Central memory CD4-positive, alpha-beta T cell (primary cell): ENCODE results near the gene CCL4.
"Not testable (repeated sequence)": the region's sequence is repeated elsewhere in the genome, so short reads cannot be mapped to it uniquely, and the experiment has no call there.

ENCODE experiments used
- DNase-seq: peaks from one replicate; pipeline ENCODE4 v3.0.0; 2022

Gene CCL4

DNA sequence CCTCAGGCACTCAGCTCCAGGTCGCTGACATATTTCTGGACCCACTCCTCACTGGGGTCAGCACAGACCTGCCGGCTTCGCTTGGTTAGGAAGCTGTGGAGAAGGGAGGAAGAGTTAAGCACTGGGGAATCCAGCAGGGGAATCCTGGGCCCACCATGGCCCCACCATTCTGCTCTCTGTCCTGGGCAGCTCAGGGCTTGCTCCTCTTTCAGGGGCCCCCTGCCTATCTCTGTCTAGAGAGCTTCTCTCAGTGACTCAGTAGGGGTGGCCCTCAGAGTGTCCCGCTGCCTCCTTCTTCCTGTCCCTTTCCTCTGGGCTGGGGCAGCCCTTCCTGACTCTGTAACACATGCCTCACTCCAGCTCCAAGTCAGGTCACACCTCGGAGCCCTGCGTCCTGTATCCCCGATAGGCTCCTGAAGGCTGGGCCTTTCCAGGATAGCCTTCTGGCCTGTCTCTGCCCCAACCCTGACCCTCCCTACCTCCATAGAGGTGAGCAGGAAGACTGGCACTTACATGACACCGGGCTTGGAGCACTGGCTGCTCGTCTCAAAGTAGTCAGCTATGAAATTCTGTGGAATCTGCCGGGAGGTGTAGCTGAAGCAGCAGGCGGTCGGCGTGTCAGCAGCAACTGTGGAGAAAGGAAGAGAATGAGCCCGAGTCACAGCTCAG, 14.8 kb upstream of the CCL4 start:
- no peak for DNase-seq

DNA sequence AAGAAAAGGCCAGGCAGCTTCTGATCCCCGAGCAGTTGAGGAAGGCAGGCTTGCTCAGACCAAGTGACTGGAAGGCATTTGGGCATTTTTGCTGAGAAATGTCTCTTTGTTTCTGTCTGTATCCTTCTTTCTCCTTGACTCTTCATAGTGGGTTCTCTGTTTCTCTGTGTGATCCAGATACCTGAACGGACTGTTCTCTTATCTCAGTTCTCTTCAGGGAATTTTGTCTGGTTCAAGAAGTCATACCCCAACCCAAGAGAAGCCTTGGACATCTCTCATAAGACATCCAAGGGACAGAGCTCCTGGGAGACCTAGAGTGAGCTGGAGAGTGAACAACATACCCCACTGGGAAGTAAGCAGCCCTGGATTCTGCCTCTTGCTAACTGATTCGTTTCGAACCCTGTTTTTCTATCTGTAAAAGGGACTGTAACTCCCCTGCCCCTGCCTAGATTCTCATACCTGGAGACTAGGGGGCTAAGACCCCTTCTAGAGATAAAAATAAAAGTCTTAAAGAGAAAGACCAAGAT, 14.2 kb upstream of the CCL4 start:
- DNase-seq, result no peak

DNA sequence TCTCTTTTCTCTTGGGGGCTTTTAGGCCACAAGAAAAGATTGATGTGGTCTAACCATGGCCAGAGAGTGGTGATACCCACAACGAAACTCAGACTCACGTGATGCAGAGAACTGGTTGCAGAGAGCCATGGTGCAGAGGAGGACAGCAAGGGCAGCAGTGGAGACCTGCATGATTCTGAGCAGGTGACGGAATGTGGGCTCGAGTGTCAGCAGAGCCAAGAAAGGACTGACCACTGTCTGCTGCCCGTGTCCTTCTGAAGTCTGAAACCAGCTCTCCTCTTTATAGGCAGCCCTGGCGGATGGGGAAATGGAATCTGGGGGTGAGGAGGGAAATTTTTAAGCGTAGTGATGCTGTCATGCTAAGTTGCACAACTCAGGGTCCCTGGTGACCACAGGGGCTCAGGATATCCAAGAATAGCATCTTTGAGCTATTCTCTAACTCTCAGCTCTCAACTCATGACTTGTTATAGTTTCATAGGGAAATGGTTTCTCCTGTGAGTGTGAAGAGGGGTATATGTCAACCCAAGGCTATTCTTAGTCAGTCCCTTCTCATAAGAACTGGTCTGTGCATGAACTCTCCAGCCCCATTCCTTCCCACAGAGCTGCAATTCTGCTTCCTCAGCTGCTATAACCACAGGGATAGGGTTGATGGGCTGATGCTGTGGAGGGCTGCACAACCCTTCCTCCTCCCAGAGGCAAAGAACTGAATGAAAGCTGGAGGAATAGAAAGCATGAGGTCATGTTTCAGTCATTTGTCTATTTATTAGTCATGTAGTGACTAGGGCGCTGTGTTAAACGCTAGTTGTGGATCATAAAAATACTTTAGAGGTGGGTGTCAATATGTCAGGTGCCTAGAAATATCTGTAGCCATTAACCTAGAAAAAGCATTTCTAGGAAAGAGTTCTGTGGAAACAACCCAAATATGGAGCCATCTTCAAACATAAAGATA, 13.5 kb upstream of the CCL4 start, which contains the start of gene CCL3:
CCL3 (minus strand) TSS at position 256 of the 949 bp plus-strand sequence; CDS start at position 171, 85 bp downstream.
- DNase-seq, result no peak

GRCh38 chr17:36092230-36092629, 11.4 kb upstream of the CCL4 start:
- no peak for DNase-seq

GRCh38 chr17:36092715-36093114, 10.9 kb upstream of the CCL4 start:
- DNase-seq, result not testable (repeated sequence)

GRCh38 chr17:36094232-36094631, 9.4 kb upstream of the CCL4 start:
- DNase-seq, result no peak

- DNase-seq, result no peak
Measured at GRCh38 chr17:36094746-36095145, 8.9 kb upstream of the CCL4 start.

- DNase-seq, result no peak
Measured at GRCh38 chr17:36095992-36096391, 7.6 kb upstream of the CCL4 start.

- not testable (repeated sequence) for DNase-seq
Measured at GRCh38 chr17:36099004-36099403, 4.6 kb upstream of the CCL4 start.

DNA sequence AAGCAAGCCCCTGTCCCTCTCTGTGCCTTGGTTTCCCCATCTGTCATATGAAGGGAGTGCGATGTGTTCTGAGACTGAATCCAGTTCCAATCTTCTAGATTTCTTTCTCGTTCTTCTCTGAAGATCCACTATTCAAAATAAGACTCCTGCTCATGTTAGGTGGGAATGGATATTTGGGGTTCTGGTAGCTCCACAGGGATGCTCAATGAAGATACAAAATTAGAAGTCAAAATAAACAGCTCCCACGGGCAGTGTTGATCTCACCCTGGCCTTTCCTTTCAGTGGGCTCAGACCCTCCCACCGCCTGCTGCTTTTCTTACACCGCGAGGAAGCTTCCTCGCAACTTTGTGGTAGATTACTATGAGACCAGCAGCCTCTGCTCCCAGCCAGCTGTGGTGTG, 619 bp downstream of the CCL4 start:
- DNase-seq, result not testable (repeated sequence)

DNA sequence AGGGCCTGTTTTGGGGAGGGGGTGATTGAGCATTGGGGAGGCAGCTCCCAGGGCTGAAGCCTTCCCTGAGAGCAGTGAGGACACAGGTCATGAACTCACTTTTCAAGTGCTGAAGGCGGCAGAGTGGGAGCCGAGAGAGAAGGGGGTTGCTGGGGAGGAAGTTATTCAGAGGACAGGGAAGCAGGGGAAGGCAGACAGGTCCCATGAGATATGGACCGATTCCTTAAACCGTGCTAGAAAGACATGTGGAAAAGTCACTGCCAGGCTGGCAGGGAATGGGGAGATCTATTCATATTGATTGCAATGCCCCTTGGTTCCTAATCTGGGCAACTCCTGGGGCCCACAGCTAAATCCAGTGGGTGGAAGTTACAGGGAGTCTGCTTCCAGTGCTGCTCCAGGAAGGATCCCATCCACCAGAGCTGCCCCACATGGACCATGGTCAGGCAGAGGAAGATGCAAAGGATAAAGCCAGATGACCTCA, 1.1 kb downstream of the CCL4 start:
- no peak for DNase-seq

- DNase-seq, result no peak
Measured at GRCh38 chr17:36105781-36106492, 2.3 kb downstream of the CCL4 start.

DNA sequence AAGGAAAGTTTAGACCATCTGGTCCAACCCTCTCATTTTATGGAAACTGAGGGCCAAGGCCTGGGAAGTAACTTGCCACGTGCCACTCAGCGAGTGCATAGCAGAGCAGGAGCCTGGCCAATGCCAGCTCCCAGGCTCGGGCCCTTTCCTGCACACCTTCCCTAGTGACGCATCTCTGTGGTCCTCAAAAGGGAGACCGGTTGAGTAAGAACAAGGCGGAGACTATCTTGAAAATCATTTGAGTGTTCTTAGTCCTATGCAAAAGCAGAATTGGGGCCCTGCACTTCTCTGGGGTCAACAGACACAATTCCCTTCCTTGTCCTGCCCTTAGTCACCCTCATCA, 2.8 kb downstream of the CCL4 start:
- no peak for DNase-seq

- no peak for DNase-seq
Measured at GRCh38 chr17:36107660-36108059, 4.0 kb downstream of the CCL4 start.

GRCh38 chr17:36108265-36108664, 4.6 kb downstream of the CCL4 start:
- not testable (repeated sequence) for DNase-seq

GRCh38 chr17:36111068-36111490, 7.5 kb downstream of the CCL4 start:
- no peak for DNase-seq

GRCh38 chr17:36112572-36112971, 8.9 kb downstream of the CCL4 start:
- no peak for DNase-seq

DNA sequence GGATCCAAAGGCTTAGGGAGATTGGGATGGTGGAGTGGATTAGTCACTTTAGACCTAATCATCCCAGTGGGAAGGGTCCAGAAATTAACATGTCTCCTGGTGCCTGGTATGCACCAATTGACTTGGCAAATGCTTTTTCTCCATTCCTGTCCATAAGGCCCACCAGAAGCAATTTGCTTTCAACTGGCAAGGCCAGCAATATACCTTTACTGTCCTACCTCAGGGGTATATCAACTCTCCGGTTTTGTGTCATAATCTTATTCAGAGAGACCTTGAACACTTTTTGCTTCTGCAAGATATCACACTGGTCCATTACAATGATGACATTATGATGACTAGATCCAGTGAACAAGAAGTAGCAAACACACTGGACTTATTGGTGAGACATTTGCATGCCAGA, 9.5 kb downstream of the CCL4 start:
- not testable (repeated sequence) for DNase-seq

- not testable (repeated sequence) for DNase-seq
Measured at GRCh38 chr17:36114971-36115648, 11.5 kb downstream of the CCL4 start.

GRCh38 chr17:36115649-36115977, 12.0 kb downstream of the CCL4 start:
- not testable (repeated sequence) for DNase-seq

DNA sequence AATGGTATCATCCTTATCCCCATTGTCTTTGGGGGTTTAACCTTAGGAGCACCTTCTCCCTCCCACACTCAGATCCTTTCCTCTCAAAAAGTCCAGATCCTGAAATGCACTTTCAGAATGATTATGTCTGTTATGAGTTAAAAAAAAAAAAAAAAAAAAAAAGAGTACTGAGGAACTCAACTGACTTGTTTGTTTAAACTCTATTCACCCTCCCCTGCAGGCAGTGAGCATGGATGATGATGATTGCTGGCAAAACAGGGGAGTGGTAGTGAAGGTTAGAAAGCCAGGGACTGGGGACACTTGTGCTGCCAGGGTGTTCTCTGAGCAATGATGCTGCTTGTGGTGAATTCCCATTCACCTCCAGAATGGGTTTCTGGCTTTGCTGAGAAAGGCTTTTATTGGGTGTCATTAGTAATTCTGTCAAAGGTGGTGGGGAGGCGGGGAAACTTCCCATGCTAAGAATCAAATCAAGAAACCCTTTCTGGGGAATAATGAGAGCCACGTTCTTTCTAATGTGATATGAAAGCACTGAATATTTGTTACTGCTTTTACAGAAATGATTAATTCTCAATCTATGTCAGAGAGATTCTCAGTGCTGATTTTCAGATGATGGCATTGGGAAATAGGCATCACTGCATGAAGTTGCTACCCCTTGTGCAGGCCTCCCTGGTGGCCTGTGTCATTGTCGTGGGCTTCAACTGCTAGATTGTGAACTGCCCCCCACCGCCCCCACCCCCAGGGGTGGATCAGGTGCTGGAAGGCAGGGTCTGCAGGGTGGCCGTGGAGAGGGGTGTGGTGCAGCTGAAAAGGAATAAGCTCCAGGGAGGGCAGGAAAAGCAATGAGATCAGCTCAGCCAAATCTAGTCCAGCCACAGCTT, 14.1 kb downstream of the CCL4 start:
- DNase-seq, result no peak
